Cerebellar cortex (tissue), 1 donor: ENCODE measurements around the gene PRKCB.

Experiments used
- DNase-seq: peaks from one replicate; pipeline ENCODE4 v3.0.0-alpha.2; 2015; ENCODE audit warnings: low spot score

PRKCB gene

DNA sequence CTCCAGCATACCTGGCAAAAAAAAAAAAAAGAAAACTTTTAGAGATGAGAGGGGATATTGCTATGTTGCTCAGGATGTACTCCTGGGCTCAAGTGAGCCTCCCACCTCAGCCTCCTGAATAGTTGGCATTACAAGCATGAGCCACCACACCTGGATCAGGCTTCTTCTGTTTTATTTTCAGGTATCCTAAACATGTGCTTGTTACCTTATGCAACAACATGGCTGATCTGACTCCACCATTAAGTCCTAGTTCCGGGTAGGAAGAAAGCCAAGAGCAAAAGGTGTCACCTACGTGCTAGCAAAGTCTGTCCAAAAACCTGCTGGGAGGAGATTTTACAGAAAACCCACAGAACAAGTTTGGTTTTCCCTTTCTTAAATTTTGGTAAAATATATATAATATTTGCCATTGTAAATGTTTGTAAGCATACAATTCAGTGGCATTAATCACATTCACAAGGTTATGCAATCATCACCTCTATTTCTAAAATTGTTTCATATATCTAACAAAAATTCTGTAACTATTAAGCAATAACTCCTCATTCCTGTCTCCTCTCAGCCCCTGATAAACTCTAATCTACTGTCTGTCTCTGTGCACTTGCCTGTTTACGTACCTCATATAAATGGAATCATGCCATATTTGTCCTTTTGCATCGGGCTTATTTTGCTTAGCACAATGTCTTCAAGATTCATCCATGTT, 411.3 kb downstream of the PRKCB start:
- no peak for DNase-seq

DNA sequence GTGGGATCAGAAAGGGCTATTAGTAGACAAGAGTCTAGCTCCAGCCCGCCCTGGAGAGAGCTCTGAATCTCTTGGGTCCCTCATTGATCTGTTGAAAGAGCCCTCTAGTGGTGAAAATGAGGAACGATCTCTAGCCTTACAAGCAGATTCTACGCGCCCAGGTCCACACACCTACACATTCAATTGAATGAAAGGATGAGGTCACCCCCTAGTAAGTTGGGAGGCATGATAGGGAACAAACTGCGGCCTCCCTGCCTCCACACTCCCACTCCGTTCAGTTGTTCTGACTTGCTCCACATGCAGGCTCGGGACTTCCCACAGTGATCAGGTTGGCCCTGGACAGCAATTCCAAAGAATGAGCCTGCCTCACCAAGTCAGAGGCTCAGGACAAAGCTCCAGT, 417.4 kb downstream of the PRKCB start:
- peak; percentile 66 for DNase-seq

DNA sequence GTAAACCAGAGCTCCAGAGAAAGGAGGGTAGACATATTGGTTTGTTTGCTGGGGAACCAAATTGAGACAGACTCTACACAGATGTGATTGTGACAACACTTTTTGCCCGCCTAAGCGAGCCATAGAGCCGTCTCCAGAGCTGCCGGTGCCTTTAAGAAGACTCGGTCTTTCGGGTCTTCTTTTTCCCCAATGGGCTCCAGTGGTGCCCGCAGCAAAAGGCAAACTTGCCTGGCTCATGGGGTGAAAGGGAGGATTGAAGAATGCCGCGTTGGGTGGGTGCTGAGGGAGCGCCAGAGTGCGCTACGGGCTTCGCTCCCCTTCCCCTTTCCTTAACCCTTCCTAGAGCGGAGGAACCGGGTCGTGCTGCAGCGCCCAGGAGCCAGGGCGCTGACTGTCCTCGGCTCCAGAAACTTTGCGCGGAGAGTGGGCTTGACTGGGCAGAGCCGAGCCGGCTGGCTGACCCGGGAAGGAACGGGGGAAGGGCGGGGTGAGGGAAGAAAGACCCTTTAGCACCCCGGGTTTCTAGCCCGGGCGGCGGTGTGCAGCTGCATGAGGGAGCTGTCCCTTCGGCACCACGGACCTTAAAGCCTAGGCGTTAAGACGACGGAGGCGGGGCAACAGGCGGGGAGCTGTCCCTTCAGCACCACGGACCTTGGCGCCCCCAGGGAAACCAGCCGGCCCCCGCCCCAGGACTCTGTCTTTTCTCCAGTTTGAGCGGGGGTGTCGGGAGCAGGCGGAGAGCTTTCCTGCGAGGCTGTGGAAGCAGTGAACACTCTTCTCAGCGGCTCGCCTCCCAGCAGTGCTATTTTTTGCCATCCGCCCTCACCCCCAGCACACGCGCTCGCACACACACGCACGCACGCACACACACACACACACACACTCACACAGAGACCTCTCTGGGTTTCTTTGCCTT, 419.9 kb downstream of the PRKCB start, which contains the start of gene CACNG3:
Gene CACNG3, plus strand, starts transcription at position 880 of the 916 bp plus-strand sequence. CDS start 420 bp downstream, outside the sequence.
- DNase-seq = no peak

DNA sequence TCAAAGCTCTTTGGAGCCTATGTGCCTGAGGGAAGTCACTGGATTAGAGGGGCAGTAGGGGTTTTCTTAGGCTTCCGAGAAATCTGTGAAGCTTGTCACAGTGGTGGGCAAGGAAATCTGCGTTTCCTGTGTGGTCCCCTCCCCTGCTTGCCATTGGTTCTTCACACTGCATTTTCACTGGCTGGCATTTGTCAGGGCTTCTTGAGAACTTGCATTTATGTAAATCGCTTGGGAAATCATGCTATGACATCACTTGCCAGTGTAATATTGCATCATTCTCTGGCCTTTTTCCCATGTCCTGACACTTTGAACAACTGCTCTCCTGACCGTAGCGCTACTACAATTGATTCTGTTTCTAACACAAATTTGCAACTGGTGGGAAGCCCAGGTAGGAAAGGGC, 422.2 kb downstream of the PRKCB start:
- DNase-seq = no peak

DNA sequence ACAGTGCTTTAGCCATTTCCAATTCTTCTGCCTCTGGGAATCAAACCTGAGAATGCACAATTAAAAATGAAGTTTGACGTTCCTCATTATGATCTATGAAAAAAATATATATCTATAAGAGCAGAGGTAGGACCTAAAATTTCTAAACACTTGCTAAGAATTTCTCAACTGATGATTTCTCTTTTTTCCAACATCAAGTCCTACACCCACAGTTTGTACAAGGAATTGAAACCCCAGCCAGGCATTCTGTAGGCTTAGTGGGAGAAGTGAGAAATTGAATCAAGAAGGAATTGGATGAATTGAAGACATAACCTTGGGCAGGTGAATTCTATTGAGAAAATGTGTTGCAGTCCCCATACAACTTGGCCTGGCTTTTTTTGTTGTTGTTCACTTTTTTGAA, 423.0 kb downstream of the PRKCB start:
- DNase-seq = no peak

DNA sequence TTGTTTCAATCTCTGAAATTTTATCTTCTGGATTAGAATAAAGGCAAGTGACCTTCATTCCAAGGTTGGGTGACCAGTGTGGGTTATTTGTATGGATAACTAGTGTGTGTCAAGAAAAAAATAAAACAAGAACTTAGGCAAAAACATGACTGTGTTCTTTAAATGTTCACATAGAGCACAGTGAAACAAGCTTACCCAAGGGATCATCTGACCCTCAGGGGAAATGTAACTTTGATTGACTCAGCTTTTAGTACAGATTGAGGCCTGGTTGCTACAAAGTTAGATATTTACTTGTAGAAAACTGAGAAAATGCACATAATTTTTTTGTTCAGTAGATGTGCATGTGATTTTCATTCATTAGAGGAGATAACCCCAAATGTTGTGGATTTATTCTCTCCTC, 427.0 kb downstream of the PRKCB start:
- DNase-seq = no peak
